GM13977 (cell line): ENCODE measurements around the gene MYO10.
"Not testable (repeated sequence)": the region's sequence is repeated elsewhere in the genome, so short reads cannot be mapped to it uniquely, and the experiment has no call there.

Source experiments
- DNase-seq: peaks from one replicate; pipeline ENCODE4 v3.0.0; 2012; ENCODE audit warnings: low spot score
- in situ Hi-C: fragments of 300-500 bp; cut with MboI; formaldehyde crosslinking; loops from one replicate; pipeline ENCODE4 v1.12.0; 2022; ENCODE audit warnings: low sequenced_read_pairs, low pct_unique_long_range_greater_than_20kb, mixed read lengths, inconsistent platforms; ENCODE audit not compliant: unreplicated experiment
- TF ChIP-seq, protein P1 (sequence below): IDR thresholded peaks from 2 replicates; pipeline ENCODE4 v1.5.1; 2012; ENCODE audit warnings: mild to moderate bottlenecking, control low read depth; ENCODE audit not compliant: insufficient read depth; ENCODE audit errors: extremely low read depth, missing control alignments

The MYO10 gene

DNA sequence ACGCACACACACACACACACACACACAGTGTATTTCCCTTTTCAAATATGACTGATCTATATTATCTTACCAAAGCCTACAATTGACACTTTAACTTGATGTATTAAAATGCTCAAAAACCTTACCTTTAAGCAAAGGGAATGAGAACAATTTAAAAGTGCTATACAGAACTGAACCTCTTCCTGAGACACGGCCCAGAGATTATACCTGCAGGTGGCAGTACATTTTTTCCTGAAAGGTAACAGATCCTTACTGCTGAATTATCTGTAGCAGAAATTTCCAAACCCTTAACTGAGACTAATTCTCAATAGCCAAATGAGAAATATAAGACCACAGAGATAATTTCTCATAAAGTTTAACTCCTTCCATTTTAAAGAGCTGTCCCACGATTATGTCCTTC lies 91.1 kb downstream of the MYO10 start:
- no peak for DNase-seq
- in situ Hi-C loops, result no loop called here
- TF ChIP-seq, protein P1, sequence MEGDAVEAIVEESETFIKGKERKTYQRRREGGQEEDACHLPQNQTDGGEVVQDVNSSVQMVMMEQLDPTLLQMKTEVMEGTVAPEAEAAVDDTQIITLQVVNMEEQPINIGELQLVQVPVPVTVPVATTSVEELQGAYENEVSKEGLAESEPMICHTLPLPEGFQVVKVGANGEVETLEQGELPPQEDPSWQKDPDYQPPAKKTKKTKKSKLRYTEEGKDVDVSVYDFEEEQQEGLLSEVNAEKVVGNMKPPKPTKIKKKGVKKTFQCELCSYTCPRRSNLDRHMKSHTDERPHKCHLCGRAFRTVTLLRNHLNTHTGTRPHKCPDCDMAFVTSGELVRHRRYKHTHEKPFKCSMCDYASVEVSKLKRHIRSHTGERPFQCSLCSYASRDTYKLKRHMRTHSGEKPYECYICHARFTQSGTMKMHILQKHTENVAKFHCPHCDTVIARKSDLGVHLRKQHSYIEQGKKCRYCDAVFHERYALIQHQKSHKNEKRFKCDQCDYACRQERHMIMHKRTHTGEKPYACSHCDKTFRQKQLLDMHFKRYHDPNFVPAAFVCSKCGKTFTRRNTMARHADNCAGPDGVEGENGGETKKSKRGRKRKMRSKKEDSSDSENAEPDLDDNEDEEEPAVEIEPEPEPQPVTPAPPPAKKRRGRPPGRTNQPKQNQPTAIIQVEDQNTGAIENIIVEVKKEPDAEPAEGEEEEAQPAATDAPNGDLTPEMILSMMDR, result no peak

DNA sequence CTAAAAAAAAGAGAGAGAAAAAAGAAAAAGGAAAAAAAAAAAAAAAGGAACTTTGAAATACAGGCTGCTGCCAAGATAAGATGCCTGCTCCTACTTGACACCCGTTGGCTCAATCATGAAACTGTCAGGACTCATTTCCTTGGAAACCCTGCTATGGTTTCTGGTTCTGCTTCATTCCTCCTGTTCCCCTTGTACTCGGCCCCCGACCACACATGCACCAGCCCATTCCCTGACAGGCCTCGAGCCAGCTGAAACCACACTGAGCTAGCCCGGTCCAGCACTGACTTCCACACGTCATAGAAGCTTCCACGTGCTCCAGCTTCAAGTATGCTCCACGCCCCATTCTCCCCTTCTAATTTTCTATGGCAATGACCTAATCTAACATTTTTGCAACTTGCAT lies 93.2 kb downstream of the MYO10 start:
- TF ChIP-seq, protein P1, result no peak
- no peak for DNase-seq
- in situ Hi-C loops, result no loop called here

DNA sequence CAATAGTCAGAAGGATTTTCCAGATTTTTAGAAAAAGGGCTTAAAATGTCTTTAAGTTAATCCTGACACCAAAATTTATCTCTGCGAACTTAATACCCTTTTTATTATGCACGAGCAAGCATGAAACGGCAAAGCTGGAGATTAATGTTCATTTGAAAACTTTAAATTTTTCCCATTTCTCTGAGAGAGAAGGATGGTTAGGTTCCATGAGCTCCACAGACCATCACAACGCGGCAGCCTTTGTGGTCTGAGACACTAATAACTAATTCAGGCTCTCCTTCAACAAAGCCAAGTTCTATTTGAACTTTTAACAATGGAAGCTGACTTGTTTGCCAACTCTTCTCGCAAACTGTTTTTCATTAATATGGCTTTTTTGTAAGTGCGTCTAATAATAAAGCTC lies 94.7 kb downstream of the MYO10 start:
- DNase-seq, result no peak
- in situ Hi-C loops, result no loop called here

DNA sequence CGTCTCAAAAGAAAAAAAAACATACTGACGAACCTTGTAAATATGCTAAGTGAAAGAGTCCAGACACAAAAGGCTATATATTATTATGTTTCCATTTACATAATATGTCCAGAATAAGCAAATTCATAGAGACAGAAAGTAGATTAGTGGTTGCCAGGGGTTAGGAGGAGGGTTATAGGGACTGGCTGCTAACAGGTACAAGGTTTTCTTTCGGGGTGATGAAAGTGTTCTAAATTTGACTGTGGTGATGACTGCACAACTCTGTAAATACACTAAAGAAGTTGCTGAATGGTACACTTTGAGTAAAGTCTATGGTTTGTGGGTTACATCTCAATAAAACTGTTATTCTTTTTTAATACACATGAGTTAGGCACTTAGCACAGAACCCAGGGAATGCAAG lies 98.8 kb downstream of the MYO10 start:
- no peak for DNase-seq
- in situ Hi-C loops, result no loop called here
- TF ChIP-seq, protein P1, result no peak

More for the DNA sequence above, 94.7 kb downstream of the MYO10 start:
- TF ChIP-seq, protein P1, result no peak

DNA sequence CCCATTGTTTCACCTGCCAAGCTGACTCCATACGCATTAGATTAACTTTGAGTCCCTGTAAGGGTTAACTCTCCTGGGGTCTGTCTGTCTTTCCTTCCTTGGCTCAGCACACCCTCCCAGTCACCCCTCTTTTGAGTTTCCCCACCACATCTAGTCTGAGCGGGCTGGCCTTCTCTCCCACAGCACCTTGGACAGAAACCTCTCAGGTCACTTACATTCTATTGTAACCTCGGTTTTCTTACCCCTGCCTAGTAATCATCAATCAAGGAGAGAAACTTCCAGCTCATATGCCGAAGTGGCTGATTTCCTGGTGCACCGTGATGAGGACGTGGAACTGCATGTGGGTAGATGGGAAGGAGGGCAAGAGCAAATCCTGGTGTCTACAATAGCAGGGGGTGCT lies 102.1 kb downstream of the MYO10 start:
- TF ChIP-seq, protein P1, result no peak
- in situ Hi-C loops, result no loop called here
- no peak for DNase-seq

DNA sequence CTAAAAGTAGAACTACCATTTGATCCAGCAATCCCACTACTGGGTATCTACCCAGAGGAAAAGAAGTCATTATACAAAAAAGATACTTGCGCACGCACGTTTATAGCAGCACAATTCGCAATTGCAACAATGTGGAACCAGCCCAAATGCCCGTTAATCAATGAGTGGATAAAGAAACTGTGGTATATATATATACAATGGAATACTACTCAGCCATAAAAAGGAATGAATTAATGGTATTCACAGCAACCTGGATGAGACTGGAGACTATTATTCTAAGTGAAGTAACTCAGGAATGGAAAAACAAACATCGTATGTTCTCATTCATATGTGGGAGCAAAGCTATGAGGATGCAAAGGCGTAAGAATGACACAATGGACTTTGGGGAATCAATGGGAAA lies 104.8 kb downstream of the MYO10 start:
- DNase-seq, in situ Hi-C loops: not testable (repeated sequence)

DNA sequence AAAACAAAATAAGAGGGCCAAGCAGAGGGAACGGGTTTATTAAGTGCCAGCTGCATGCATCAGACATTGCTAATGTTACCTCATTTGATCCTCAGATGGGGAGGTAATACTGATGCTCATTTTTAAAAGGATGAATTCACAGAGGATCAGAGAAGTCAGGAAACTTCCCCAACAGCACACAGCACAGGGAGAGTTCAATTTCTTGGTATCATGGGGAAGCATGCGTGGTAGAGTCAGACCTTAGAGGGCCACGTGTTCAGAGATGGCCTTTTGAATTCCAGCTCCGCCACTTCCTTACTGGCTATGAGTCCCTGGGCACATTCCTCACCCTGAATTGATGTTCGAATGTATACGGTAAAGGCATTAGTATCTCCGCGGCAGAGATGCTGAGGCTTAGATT lies 108.3 kb downstream of the MYO10 start:
- DNase-seq, result no peak
- in situ Hi-C loops, result no loop called here
- TF ChIP-seq, protein P1, result no peak
